Activated B cell treated with CpG ODN at 0.5 μM for 24 hours (primary cell): ENCODE data around the gene MAPK10. TPM values are rescaled to one million over a fixed set of nuclear protein-coding genes. Genes with fewer than 3 reads are reported as not detected.

ENCODE experiments used
- ATAC-seq: fragments of 200-7000 bp; cut with Tn5 transposase; one replicate; pipeline ENCODE4 v1.10.0; 2021; ENCODE audit warnings: low read depth, mild to moderate bottlenecking, moderate library complexity
- CTCF ChIA-PET: fragments of 350-600 bp; sonication (Branson Sonifier 250); formaldehyde crosslinking; loops from one replicate; lab custom pipeline; 2021; ENCODE audit warnings: antibody characterized with exemption; lab: Charles Lee
- POLR2A ChIA-PET: fragments of 350-600 bp; sonication (Branson Sonifier 250); formaldehyde crosslinking; loops from one replicate; lab custom pipeline; 2021; ENCODE audit warnings: antibody characterized with exemption; lab: Charles Lee
- DNase-seq: peaks from one replicate; pipeline ENCODE4 v3.0.0; 2022
- H3K27ac Mint-ChIP-seq: one replicate; pipeline ENCODE4 v1.8.0; 2020; ENCODE audit warnings: mixed read lengths
- H3K27me3 Mint-ChIP-seq: one replicate; pipeline ENCODE4 v1.8.0; 2021; ENCODE audit warnings: mixed read lengths
- H3K36me3 Mint-ChIP-seq: one replicate; pipeline ENCODE4 v1.8.0; 2021; ENCODE audit warnings: low read depth, mixed read lengths
- H3K4me1 Mint-ChIP-seq: one replicate; pipeline ENCODE4 v1.8.0; 2021; ENCODE audit warnings: mixed read lengths
- H3K4me3 Mint-ChIP-seq: one replicate; pipeline ENCODE4 v1.8.0; 2020; ENCODE audit warnings: mild to moderate bottlenecking, mixed read lengths
- H3K9me3 Mint-ChIP-seq: one replicate; pipeline ENCODE4 v1.8.0; 2020; ENCODE audit warnings: mixed read lengths
- CTCF ChIP-seq: fragments of 200-600 bp; IDR thresholded peaks from one replicate; pipeline ENCODE4 v1.8.0; 2022; ENCODE audit warnings: antibody characterized with exemption, mild to moderate bottlenecking
- intact Hi-C: fragments of 100-400 bp; cut with micrococcal nuclease; formaldehyde crosslinking; loops from one replicate; pipeline ENCODE4 v1.15.1; 2024
- total RNA-seq: library from RNA; stranded (reverse); gene quantifications from 2 replicates; pipeline ENCODE4 v1.2.3, GENCODE V29; 2022

The MAPK10 gene
- total RNA-seq, 1 donor from 2014 or later, result 0.75 TPM

GRCh38 chr4:86242677-86243076, 117.2 kb downstream of the MAPK10 start:
- ATAC-seq (no peak), DNase-seq (no peak)
- POLR2A ChIA-PET, result no interaction called here
- Mint-ChIP-seq H3K4me3 (no peak overlapping the region), H3K36me3 (no peaks in the 10 kb centered on the region), H3K27me3 (peaks cover 3% of the 10 kb centered on the region), H3K9me3 (peaks cover 9% of the 10 kb centered on the region), H3K27ac (no peak overlapping the region), H3K4me1 (no peaks in the 10 kb centered on the region)
- no peak for TF ChIP-seq CTCF
- CTCF ChIA-PET, result no interaction called here
- intact Hi-C loops, result no loop called here

GRCh38 chr4:86235549-86235948, 124.3 kb downstream of the MAPK10 start:
- Mint-ChIP-seq H3K4me1 (no peaks in the 10 kb centered on the region), H3K9me3 (peaks cover 12% of the 10 kb centered on the region), H3K27me3 (no peaks in the 10 kb centered on the region), H3K27ac (no peak overlapping the region), H3K4me3 (no peak overlapping the region), H3K36me3 (no peaks in the 10 kb centered on the region)
- CTCF ChIA-PET, result no interaction called here
- intact Hi-C loops, result no loop called here
- DNase-seq (no peak), ATAC-seq (no peak)
- POLR2A ChIA-PET, result no interaction called here
- TF ChIP-seq CTCF, result no peak

GRCh38 chr4:86233681-86234080, 126.2 kb downstream of the MAPK10 start:
- H3K36me3 Mint-ChIP-seq, result no peaks in the 10 kb centered on the region
- H3K27ac Mint-ChIP-seq, result no peak overlapping the region
- TF ChIP-seq CTCF, result no peak
- intact Hi-C loops, result no loop called here
- no peaks in the 10 kb centered on the region for H3K27me3 Mint-ChIP-seq
- no peak for DNase-seq
- no peak overlapping the region for H3K4me3 Mint-ChIP-seq
- peaks cover 11% of the 10 kb centered on the region for H3K9me3 Mint-ChIP-seq
- ATAC-seq, result no peak
- POLR2A ChIA-PET, result no interaction called here
- CTCF ChIA-PET, result no interaction called here
- H3K4me1 Mint-ChIP-seq, result no peaks in the 10 kb centered on the region

- CTCF ChIA-PET, result no interaction called here
- Mint-ChIP-seq H3K4me1 (no peaks in the 10 kb centered on the region), H3K27ac (no peak overlapping the region), H3K27me3 (no peaks in the 10 kb centered on the region), H3K36me3 (no peaks in the 10 kb centered on the region), H3K4me3 (no peak overlapping the region), H3K9me3 (peaks cover 7% of the 10 kb centered on the region)
- ATAC-seq (no peak), DNase-seq (no peak)
- POLR2A ChIA-PET, result no interaction called here
- intact Hi-C loops, result no loop called here
- no peak for TF ChIP-seq CTCF
Observed at GRCh38 chr4:86233090-86233489, 126.8 kb downstream of the MAPK10 start.

- no peaks in the 10 kb centered on the region for H3K36me3 Mint-ChIP-seq
- intact Hi-C loops, result loop anchor here (5.0 kb wide), 1 partner anchor 1141 kb away; no protein-coding TSS in a partner anchor
- no peak for DNase-seq
- no peaks in the 10 kb centered on the region for H3K4me1 Mint-ChIP-seq
- no peaks in the 10 kb centered on the region for H3K9me3 Mint-ChIP-seq
- no peak for ATAC-seq
- POLR2A ChIA-PET, result no interaction called here
- no peaks in the 10 kb centered on the region for H3K27me3 Mint-ChIP-seq
- CTCF ChIA-PET, result no interaction called here
- no peak for TF ChIP-seq CTCF
- H3K4me3 Mint-ChIP-seq, result no peak overlapping the region
- H3K27ac Mint-ChIP-seq, result no peak overlapping the region
Observed at GRCh38 chr4:86223472-86223871, 136.4 kb downstream of the MAPK10 start.
